OCI-LY7 (cell line): ENCODE data around the gene PPM1L. TPM values are rescaled to one million over a fixed set of nuclear protein-coding genes. Genes with fewer than 3 reads are reported as not detected.

ENCODE experiments used
- Bru-seq: library from RNA; stranded (reverse); fragments of 400-500 nt; gene quantifications from one replicate; lab custom pipeline; 2021; lab: Mats Ljungman, UMichigan
- BruChase-seq, 2 experiments: library from RNA; stranded (reverse); fragments of 400-500 nt; gene quantifications; one replicate each; lab custom pipeline; 2021; lab: Mats Ljungman, UMichigan
- BruUV-seq: library from RNA; stranded (reverse); fragments of 400-500 nt; replicated peaks from 2 replicates; lab custom pipeline; 2021; lab: Mats Ljungman, UMichigan
- CTCF ChIA-PET: fragments of 300-600 bp; sonication (Branson Sonifier 250); formaldehyde crosslinking; loops from one replicate; lab custom pipeline; 2022; ENCODE audit warnings: antibody characterized with exemption; ENCODE audit not compliant: unreplicated experiment; lab: Charles Lee
- POLR2A ChIA-PET: fragments of 300-600 bp; sonication (Branson Sonifier 250); formaldehyde crosslinking; loops from one replicate; lab custom pipeline; 2022; ENCODE audit warnings: antibody characterized with exemption; lab: Charles Lee
- DNase-seq: peaks from one replicate; pipeline ENCODE4 v3.0.0-alpha.2; 2015; ENCODE audit warnings: low spot score
- H2AFZ ChIP-seq: fragments of 200-600 bp; sonication (generic), shearing (Covaris generic); 2 replicates; pipeline ENCODE4 v1.6.1; 2014; ENCODE audit warnings: mild to moderate bottlenecking, antibody characterized with exemption, low read length, moderate library complexity
- H3K27ac ChIP-seq: fragments of 200-600 bp; sonication (generic); 2 replicates; pipeline ENCODE4 v1.5.1; 2014; ENCODE audit warnings: mixed run types, low read depth, mild to moderate bottlenecking, moderate library complexity, low read length, inconsistent platforms; ENCODE audit not compliant: poor library complexity, severe bottlenecking
- H3K36me3 ChIP-seq: fragments of 200-600 bp; sonication (generic); 2 replicates; pipeline ENCODE4 v1.6.1; 2014; ENCODE audit warnings: mild to moderate bottlenecking, antibody characterized with exemption, low read length, moderate library complexity, mixed read lengths; ENCODE audit not compliant: insufficient read depth
- H3K4me1 ChIP-seq: fragments of 200-600 bp; sonication (generic); 2 replicates; pipeline ENCODE4 v1.5.1; 2014; ENCODE audit warnings: mild to moderate bottlenecking, low read length; ENCODE audit not compliant: insufficient read depth, poor library complexity, severe bottlenecking
- H3K4me2 ChIP-seq: fragments of 200-600 bp; sonication (generic); 2 replicates; pipeline ENCODE4 v1.6.1; 2014; ENCODE audit warnings: mild to moderate bottlenecking, low read length
- H3K4me3 ChIP-seq: fragments of 200-600 bp; sonication (generic); 2 replicates; pipeline ENCODE4 v1.5.1; 2014; ENCODE audit warnings: mild to moderate bottlenecking, low read depth, low read length; ENCODE audit not compliant: poor library complexity, severe bottlenecking
- H3K79me2 ChIP-seq: fragments of 200-600 bp; sonication (generic); 2 replicates; pipeline ENCODE4 v1.6.1; 2016; ENCODE audit warnings: low read depth, mild to moderate bottlenecking, low read length, moderate library complexity, mixed read lengths; ENCODE audit not compliant: insufficient read depth
- H3K9me2 ChIP-seq: fragments of 200-600 bp; sonication (generic); 2 replicates; pipeline ENCODE4 v1.6.1; 2016; ENCODE audit warnings: mild to moderate bottlenecking, low read length, mixed read lengths; ENCODE audit not compliant: insufficient read depth
- H3K9me3 ChIP-seq: fragments of 200-600 bp; sonication (generic); 2 replicates; pipeline ENCODE4 v1.6.1; 2014; ENCODE audit warnings: mild to moderate bottlenecking, mixed run types, low read length, mixed read lengths
- H4K20me1 ChIP-seq: fragments of 200-600 bp; sonication (generic); 2 replicates; pipeline ENCODE4 v1.6.1; 2014; ENCODE audit warnings: mild to moderate bottlenecking, antibody characterized with exemption, low read length, moderate library complexity, mixed read lengths; ENCODE audit not compliant: insufficient read depth
- EZH2phosphoT487 ChIP-seq: fragments of 200-600 bp; sonication (generic); IDR thresholded peaks from 2 replicates; pipeline ENCODE4 v1.6.1; 2018; ENCODE audit warnings: low read depth, borderline replicate concordance, mild to moderate bottlenecking, mixed run types, antibody characterized with exemption, low read length, moderate library complexity, mixed read lengths
- intact Hi-C: fragments of 100-400 bp; cut with micrococcal nuclease; formaldehyde crosslinking; loops from one replicate; pipeline ENCODE4 v1.10.0; 2022; ENCODE audit not compliant: unreplicated experiment
- long read RNA-seq: library from polyadenylated mRNA; stranded (forward); transcript quantifications from one replicate; pipeline ENCODE4 v2.0.0, GENCODE V29; 2022
- total RNA-seq, 2 experiments: library from RNA; depleted of rRNA in 1 of 2; stranded (reverse); fragments of >200 nt in 1 of 2; shearing (Covaris generic) in 1 of 2; gene quantifications; 2 replicates each; pipeline ENCODE4 v1.2.3, GENCODE V29; 2014 to 2022
- TF ChIP-seq, protein P1 (sequence below): fragments of 200-600 bp; sonication (generic); conservative IDR thresholded peaks from 2 replicates; pipeline ENCODE4 v1.5.1; 2014; ENCODE audit warnings: mild to moderate bottlenecking, antibody characterized with exemption, low read length, moderate library complexity, mixed read lengths

PPM1L gene
- 10.3 and 11.2 TPM in 2 replicates for total RNA-seq (2014; rRNA removed; shearing (Covaris generic))
- total RNA-seq (2022) = 14.7 and 14.8 TPM in 2 replicates
- Bru-seq, nascent RNA = percentile 62 among the genes with signal in this experiment
- percentile 61 among the genes with signal in this experiment for BruChase-seq, experiment 1, labeled RNA remaining after a 6-hour chase
- BruChase-seq, experiment 2, labeled RNA remaining after a 2-hour chase = percentile 64 among the genes with signal in this experiment
- long read RNA-seq, partial matches to known transcripts = 0 of 6 reads
- long read RNA-seq, other reads (novel, unspliced or antisense) = 6 of 6 reads

DNA sequence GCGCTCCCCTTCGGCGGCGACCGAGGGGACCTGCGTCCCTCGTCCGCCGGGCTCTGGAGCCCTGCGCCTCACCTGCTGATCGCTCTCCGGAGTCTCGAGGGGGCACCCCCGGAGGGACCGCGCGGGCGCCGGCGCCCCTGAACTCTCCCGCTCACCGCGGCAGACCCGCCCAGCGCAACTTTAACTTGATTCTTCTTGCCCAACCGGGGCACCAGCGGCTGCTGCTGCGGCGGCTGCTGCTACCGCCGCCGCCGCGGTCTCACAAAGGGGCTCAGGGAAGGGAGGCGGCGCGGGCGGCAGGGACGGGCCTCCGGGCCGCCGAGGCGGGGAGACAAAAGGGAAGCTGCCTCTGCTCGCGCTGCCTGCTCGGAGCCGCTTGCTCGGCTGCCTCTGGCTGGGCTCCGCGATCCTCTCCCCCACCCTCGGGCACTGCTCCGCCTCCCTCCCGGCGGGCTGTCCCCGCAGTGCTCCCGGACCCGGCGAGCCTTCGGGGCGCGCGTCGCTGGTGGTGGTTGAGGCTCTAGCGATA lies at the start of gene PPM1L:
TSS of gene PPM1L (plus strand) at position 456 of the 529 bp plus-strand sequence.
- Histone ChIP-seq H3K9me3 (no peaks in the 10 kb centered on the region), H3K4me3 (peak within 1 kb of the TSS; percentile 84), H3K27ac (peak within 1 kb of the TSS; percentile 69), H3K9me2 (no peaks in the 10 kb centered on the region), H3K79me2 (peaks cover 19% of the 10 kb centered on the region; the same call in 1 of the 2 replicates), H3K4me2 (peak within 1 kb of the TSS; percentile 97), H4K20me1 (peaks cover 8% of the 10 kb centered on the region; the same call in 1 of the 2 replicates), H3K36me3 (no peaks in the 10 kb centered on the region), H3K4me1 (peaks cover 26% of the 10 kb centered on the region), H2AFZ (peak within 1 kb of the TSS; percentile 93)
- CTCF ChIA-PET = no interaction called here
- TF ChIP-seq, protein P1, sequence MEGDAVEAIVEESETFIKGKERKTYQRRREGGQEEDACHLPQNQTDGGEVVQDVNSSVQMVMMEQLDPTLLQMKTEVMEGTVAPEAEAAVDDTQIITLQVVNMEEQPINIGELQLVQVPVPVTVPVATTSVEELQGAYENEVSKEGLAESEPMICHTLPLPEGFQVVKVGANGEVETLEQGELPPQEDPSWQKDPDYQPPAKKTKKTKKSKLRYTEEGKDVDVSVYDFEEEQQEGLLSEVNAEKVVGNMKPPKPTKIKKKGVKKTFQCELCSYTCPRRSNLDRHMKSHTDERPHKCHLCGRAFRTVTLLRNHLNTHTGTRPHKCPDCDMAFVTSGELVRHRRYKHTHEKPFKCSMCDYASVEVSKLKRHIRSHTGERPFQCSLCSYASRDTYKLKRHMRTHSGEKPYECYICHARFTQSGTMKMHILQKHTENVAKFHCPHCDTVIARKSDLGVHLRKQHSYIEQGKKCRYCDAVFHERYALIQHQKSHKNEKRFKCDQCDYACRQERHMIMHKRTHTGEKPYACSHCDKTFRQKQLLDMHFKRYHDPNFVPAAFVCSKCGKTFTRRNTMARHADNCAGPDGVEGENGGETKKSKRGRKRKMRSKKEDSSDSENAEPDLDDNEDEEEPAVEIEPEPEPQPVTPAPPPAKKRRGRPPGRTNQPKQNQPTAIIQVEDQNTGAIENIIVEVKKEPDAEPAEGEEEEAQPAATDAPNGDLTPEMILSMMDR = no peak
- TF ChIP-seq EZH2phosphoT487 = no peak
- intact Hi-C loops = loop anchor here (1.0 to 5.0 kb wide), 6 partner anchors 186 to 465 kb away; partner anchors contain the start of genes IFT80, KPNA4, NMD3 and SMC4
- BruUV-seq = no TSS peak
- peak; percentile 86 for DNase-seq
- POLR2A ChIA-PET = interaction anchor here (0.9 to 1.8 kb wide), 5 partner anchors 269 to 522 kb away, joined by 3 to 6 read pairs (median 6); partner anchors contain the start of gene NMD3

DNA sequence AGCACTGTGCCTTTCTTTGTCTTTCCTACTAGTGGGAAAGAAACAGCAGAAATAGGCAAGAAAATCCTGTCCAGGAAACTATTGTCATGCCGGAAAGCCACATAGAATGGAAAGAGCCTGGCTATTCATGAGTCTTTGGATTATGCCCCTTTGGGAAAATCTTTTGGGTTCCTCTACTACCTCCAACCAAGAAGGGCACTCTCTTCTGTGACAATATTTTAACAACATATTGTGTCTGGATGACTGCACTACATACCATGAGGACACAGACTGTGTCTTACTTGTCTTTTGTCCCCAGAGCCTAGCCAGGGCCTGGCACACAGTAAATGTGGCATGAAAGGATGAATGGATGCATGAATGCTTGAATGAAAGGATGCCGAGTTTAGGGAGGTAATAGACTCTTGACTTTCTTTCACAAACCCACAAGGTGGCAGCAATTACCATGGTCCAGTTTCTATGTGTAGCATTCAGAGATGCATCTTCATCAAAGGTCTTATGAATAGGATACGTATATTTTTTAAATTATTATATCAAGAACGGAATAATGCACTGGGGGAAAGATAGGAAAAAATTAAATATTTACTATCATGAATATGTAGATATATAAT lies 48.7 kb upstream of the PPM1L start:
- Histone ChIP-seq H3K4me1 (no peaks in the 10 kb centered on the region), H3K9me2 (no peaks in the 10 kb centered on the region), H4K20me1 (no peaks in the 10 kb centered on the region), H3K4me2 (no peak overlapping the region), H3K9me3 (no peaks in the 10 kb centered on the region), H3K36me3 (no peaks in the 10 kb centered on the region), H3K27ac (no peak overlapping the region), H2AFZ (no peak overlapping the region), H3K4me3 (no peak overlapping the region), H3K79me2 (no peaks in the 10 kb centered on the region)
- POLR2A ChIA-PET = interaction anchor here (0.9 kb wide), 1 partner anchor 141 kb away, joined by 3 read pairs; no protein-coding TSS in a partner anchor
- BruUV-seq = no TSS peak
- CTCF ChIA-PET = no interaction called here
- TF ChIP-seq EZH2phosphoT487 = no peak
- TF ChIP-seq, protein P1 = peak; percentile 77
- DNase-seq = peak; percentile 58
- intact Hi-C loops = loop anchor here (1.0 to 10.0 kb wide), 3 partner anchors 234 to 718 kb away; no protein-coding TSS in a partner anchor
